NCI-H146 (cell line): ENCODE data around the gene SETD1A.
"Not testable (repeated sequence)": the region's sequence is repeated elsewhere in the genome, so short reads cannot be mapped to it uniquely, and the experiment has no call there.

Experiments used
- DNase-seq: peaks from one replicate; lab custom pipeline; 2025; lab: John Stamatoyannopoulos, UW

Gene SETD1A

GRCh38 chr16:30998852-30999761, 41.6 kb downstream of the SETD1A start:
- DNase-seq, result no peak

GRCh38 chr16:31000671-31001382, 43.3 kb downstream of the SETD1A start:
- no peak for DNase-seq

- DNase-seq, result no peak
Observed at GRCh38 chr16:31001507-31002249, 44.1 kb downstream of the SETD1A start.

GRCh38 chr16:31002250-31002700, 44.7 kb downstream of the SETD1A start:
- no peak for DNase-seq

GRCh38 chr16:31002862-31003341, 45.3 kb downstream of the SETD1A start:
- no peak for DNase-seq

- DNase-seq, result no peak
Observed at GRCh38 chr16:31003744-31004143, 46.2 kb downstream of the SETD1A start.

- no peak for DNase-seq
Observed at GRCh38 chr16:31004658-31005057, 47.1 kb downstream of the SETD1A start.

- DNase-seq, result no peak
Observed at GRCh38 chr16:31005350-31006085, 48.0 kb downstream of the SETD1A start.

GRCh38 chr16:31006086-31006385, 48.5 kb downstream of the SETD1A start:
- DNase-seq, result no peak

GRCh38 chr16:31006589-31006988, 49.0 kb downstream of the SETD1A start:
- DNase-seq, result no peak

- DNase-seq, result no peak
Observed at GRCh38 chr16:31007684-31008083, 50.1 kb downstream of the SETD1A start.

- no peak for DNase-seq
Observed at GRCh38 chr16:31008149-31008548, 50.6 kb downstream of the SETD1A start.

- no peak for DNase-seq
Observed at GRCh38 chr16:31008551-31008950, 51.0 kb downstream of the SETD1A start.

- DNase-seq, result no peak
Observed at GRCh38 chr16:31009120-31009519, 51.6 kb downstream of the SETD1A start.

- no peak for DNase-seq
Observed at GRCh38 chr16:31009894-31010584, 52.5 kb downstream of the SETD1A start.

GRCh38 chr16:31010585-31011325, 53.2 kb downstream of the SETD1A start, which contains the start of gene STX1B:
Gene STX1B (minus strand): TSS chr16:31010638. CDS start chr16:31010396, 242 bp downstream.
- peak; percentile 89 for DNase-seq

- DNase-seq, result not testable (repeated sequence)
Observed at GRCh38 chr16:31011815-31012214, 54.3 kb downstream of the SETD1A start.

- DNase-seq, result not testable (repeated sequence)
Observed at GRCh38 chr16:31013292-31013691, 55.7 kb downstream of the SETD1A start.

GRCh38 chr16:31016018-31016417, 58.5 kb downstream of the SETD1A start:
- no peak for DNase-seq

- not testable (repeated sequence) for DNase-seq
Observed at GRCh38 chr16:31017756-31018155, 60.2 kb downstream of the SETD1A start.
